NT2/D1 (cell line): ENCODE data around the gene PPP1R15A.

ENCODE experiments used
- SUZ12 ChIP-seq: IDR thresholded peaks from 2 replicates; pipeline ENCODE4 v1.6.1; 2011; ENCODE audit not compliant: insufficient read length, insufficient read depth; ENCODE audit errors: extremely low read depth
- YY1 ChIP-seq: IDR thresholded peaks from 2 replicates; pipeline ENCODE4 v1.6.1; 2011; ENCODE audit not compliant: insufficient read length, insufficient read depth

- TF ChIP-seq SUZ12, result no peak
- TF ChIP-seq YY1, result no peak
Measured at GRCh38 chr19:48895226-48895625, 23.0 kb downstream of the PPP1R15A start.
